ENCODE results near the gene VWA1.

Gene VWA1

GRCh38 chr1:1421147-1421906 lies 14.2 kb upstream of the VWA1 start, which contains the start of gene ANKRD65:
TSS of gene ANKRD65 (minus strand) at chr1:1421276. CDS start at chr1:1421005, 271 bp downstream.
- TF ChIP-seq CTCF (IDR thresholded peaks at IDR 0.05; ENCODE audit: low read depth, low read length, missing control alignments), result no peak
- no peak for DNase-seq (ENCODE audit: extremely low read depth, low read depth)
- H3K4me3 ChIP-seq (replicated peaks; ENCODE audit: low read depth, low read length), result no peak within 1 kb of the TSS

- TF ChIP-seq CTCF (IDR thresholded peaks at IDR 0.05; ENCODE audit: low read depth, low read length, missing control alignments), result no peak
- no peak overlapping the region for H3K4me3 ChIP-seq (replicated peaks; ENCODE audit: low read depth, low read length)
- DNase-seq (ENCODE audit: extremely low read depth, low read depth), result no peak
These were observed 13.5 kb upstream of the VWA1 start for GRCh38 chr1:1421907-1422464.

GRCh38 chr1:1422465-1423244 lies 12.8 kb upstream of the VWA1 start:
- DNase-seq (ENCODE audit: extremely low read depth, low read depth), result no peak
- TF ChIP-seq CTCF (IDR thresholded peaks at IDR 0.05; ENCODE audit: low read depth, low read length, missing control alignments), result no peak
- H3K4me3 ChIP-seq (replicated peaks; ENCODE audit: low read depth, low read length), result no peak overlapping the region

GRCh38 chr1:1423245-1423597 lies 12.3 kb upstream of the VWA1 start:
- no peak overlapping the region for H3K4me3 ChIP-seq (replicated peaks; ENCODE audit: low read depth, low read length)
- no peak for DNase-seq (ENCODE audit: extremely low read depth, low read depth)
- no peak for TF ChIP-seq CTCF (IDR thresholded peaks at IDR 0.05; ENCODE audit: low read depth, low read length, missing control alignments)

- no peak overlapping the region for H3K4me3 ChIP-seq (replicated peaks; ENCODE audit: low read depth, low read length)
- DNase-seq (ENCODE audit: extremely low read depth, low read depth), result no peak
- no peak for TF ChIP-seq CTCF (IDR thresholded peaks at IDR 0.05; ENCODE audit: low read depth, low read length, missing control alignments)
These were observed 10.8 kb upstream of the VWA1 start for GRCh38 chr1:1424707-1425106.

- no peak for TF ChIP-seq CTCF (IDR thresholded peaks at IDR 0.05; ENCODE audit: low read depth, low read length, missing control alignments)
- DNase-seq (ENCODE audit: extremely low read depth, low read depth), result no peak
These were observed 10.1 kb upstream of the VWA1 start for GRCh38 chr1:1425426-1425752.

More at GRCh38 chr1:1425426-1425752, 10.1 kb upstream of the VWA1 start:
- H3K4me3 ChIP-seq (replicated peaks; ENCODE audit: low read depth, low read length), result no peak overlapping the region
